Endodermal cell (in vitro differentiated cells): ENCODE measurements around the gene DAPK2. TPM values are rescaled to one million over a fixed set of nuclear protein-coding genes. Genes with fewer than 3 reads are reported as not detected.
"Not testable (repeated sequence)": the region's sequence is repeated elsewhere in the genome, so short reads cannot be mapped to it uniquely, and the experiment has no call there.

Experiments used
- DNase-seq: peaks from one replicate; pipeline ENCODE4 v3.0.0-alpha.2; 2017
- H3K27ac ChIP-seq: 2 replicates; pipeline ENCODE4 v1.5.1; 2013; ENCODE audit warnings: mild to moderate bottlenecking, low read depth, low read length, moderate library complexity
- H3K27me3 ChIP-seq: 2 replicates; pipeline ENCODE4 v1.6.1; 2013; ENCODE audit warnings: mild to moderate bottlenecking, low read length, moderate library complexity; ENCODE audit not compliant: insufficient read depth, control insufficient read depth, poor library complexity, severe bottlenecking
- H3K36me3 ChIP-seq: 2 replicates; pipeline ENCODE4 v1.7.0; 2013; ENCODE audit warnings: mild to moderate bottlenecking, low read length, moderate library complexity; ENCODE audit not compliant: control insufficient read depth, insufficient read depth
- H3K4me1 ChIP-seq: one replicate; pipeline ENCODE4 v1.7.0; 2013; ENCODE audit warnings: low read length; ENCODE audit not compliant: control insufficient read depth, insufficient read depth
- H3K4me3 ChIP-seq: 2 replicates; pipeline ENCODE4 v1.5.1; 2013; ENCODE audit warnings: mild to moderate bottlenecking, low read length, moderate library complexity
- H3K9ac ChIP-seq: 2 replicates; pipeline ENCODE4 v1.6.1; 2013; ENCODE audit warnings: mild to moderate bottlenecking, low read length, moderate library complexity; ENCODE audit not compliant: poor library complexity, severe bottlenecking; ENCODE audit errors: extremely low read depth
- H3K9me3 ChIP-seq: 2 replicates; pipeline ENCODE4 v1.6.1; 2013; ENCODE audit warnings: mild to moderate bottlenecking, low read length, moderate library complexity; ENCODE audit not compliant: control insufficient read depth
- H3K27ac Mint-ChIP-seq: 2 replicates; pipeline ENCODE4 v1.8.0; 2020; ENCODE audit warnings: mixed read lengths
- H3K27me3 Mint-ChIP-seq: 2 replicates; pipeline ENCODE4 v1.8.0; 2021; ENCODE audit warnings: mild to moderate bottlenecking, mixed read lengths; ENCODE audit not compliant: insufficient read depth
- H3K36me3 Mint-ChIP-seq: 2 replicates; pipeline ENCODE4 v1.8.0; 2020; ENCODE audit warnings: low read depth, mixed read lengths
- H3K4me1 Mint-ChIP-seq: 2 replicates; pipeline ENCODE4 v1.8.0; 2020; ENCODE audit warnings: mixed read lengths
- H3K4me3 Mint-ChIP-seq: 2 replicates; pipeline ENCODE4 v1.8.0; 2020; ENCODE audit warnings: mild to moderate bottlenecking, moderate library complexity, mixed read lengths
- H3K9me3 Mint-ChIP-seq: 2 replicates; pipeline ENCODE4 v1.8.0; 2020; ENCODE audit warnings: mild to moderate bottlenecking, mixed read lengths
- WGBS, 2 experiments: methylation state at CpG; one replicate each; pipeline versions ENCODE4 v1.1.5 to v1.1.7; 2013; ENCODE audit warnings: missing lambda C conversion rate in 2 of 2, mixed read lengths in 1 of 2; ENCODE audit not compliant: insufficient coverage in 1 of 2, insufficient read length in 1 of 2; 5-methylcytosine and 5-hydroxymethylcytosine counted together
- total RNA-seq, 2 donors: library from RNA; stranded (reverse); fragmentation: NEBNext Ultra II Directional in 1 of 2; extraction: Animal tissue kit (Norgen Biotek cat#: 25700) in 1 of 2; gene quantifications; 2 replicates in 1 of 2; 3 replicates in 1 of 2; pipeline ENCODE4 v1.2.1, GENCODE V29; 2021
- TF ChIP-seq, protein P1 (sequence below): fragments of 200-600 bp; sonication (generic); conservative IDR thresholded peaks from 2 replicates; pipeline ENCODE4 v1.5.0; 2021; ENCODE audit warnings: antibody characterized with exemption, mild to moderate bottlenecking

The DAPK2 gene
- total RNA-seq, 2 donors from 2014 or later, result 2.4 to 2.6 TPM

DNA sequence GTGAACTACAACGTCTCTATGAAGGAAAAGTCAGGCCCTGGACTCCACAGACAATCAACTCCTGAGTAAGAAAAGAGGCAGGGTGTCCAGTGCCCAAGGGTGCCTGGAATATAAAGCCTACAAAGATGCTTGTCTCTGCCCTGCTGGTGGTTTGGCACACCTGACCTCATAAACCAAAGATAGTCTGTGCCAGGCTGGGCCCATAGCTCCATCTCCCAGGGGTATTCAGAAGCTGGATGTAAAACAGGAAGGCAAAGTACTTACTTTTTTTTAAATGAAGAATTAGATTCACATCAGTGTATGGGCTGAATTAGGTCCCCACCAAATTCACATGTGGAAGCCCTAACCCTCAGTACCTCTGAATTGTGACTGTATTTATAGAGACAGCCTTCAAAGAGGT is 146.0 kb downstream of the DAPK2 start:
- no peak overlapping the region for H3K27ac ChIP-seq
- no peak overlapping the region for H3K27ac Mint-ChIP-seq
- H3K4me1 Mint-ChIP-seq, result peaks cover 28% of the 10 kb centered on the region
- TF ChIP-seq, protein P1, sequence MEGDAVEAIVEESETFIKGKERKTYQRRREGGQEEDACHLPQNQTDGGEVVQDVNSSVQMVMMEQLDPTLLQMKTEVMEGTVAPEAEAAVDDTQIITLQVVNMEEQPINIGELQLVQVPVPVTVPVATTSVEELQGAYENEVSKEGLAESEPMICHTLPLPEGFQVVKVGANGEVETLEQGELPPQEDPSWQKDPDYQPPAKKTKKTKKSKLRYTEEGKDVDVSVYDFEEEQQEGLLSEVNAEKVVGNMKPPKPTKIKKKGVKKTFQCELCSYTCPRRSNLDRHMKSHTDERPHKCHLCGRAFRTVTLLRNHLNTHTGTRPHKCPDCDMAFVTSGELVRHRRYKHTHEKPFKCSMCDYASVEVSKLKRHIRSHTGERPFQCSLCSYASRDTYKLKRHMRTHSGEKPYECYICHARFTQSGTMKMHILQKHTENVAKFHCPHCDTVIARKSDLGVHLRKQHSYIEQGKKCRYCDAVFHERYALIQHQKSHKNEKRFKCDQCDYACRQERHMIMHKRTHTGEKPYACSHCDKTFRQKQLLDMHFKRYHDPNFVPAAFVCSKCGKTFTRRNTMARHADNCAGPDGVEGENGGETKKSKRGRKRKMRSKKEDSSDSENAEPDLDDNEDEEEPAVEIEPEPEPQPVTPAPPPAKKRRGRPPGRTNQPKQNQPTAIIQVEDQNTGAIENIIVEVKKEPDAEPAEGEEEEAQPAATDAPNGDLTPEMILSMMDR, result no peak
- H3K4me3 Mint-ChIP-seq, result no peak overlapping the region
- no peak overlapping the region for H3K9ac ChIP-seq
- H3K4me1 ChIP-seq, result no peaks in the 10 kb centered on the region
- no peaks in the 10 kb centered on the region for H3K27me3 Mint-ChIP-seq
- no peak for DNase-seq
- no peaks in the 10 kb centered on the region for H3K9me3 Mint-ChIP-seq
- H3K36me3 ChIP-seq, result no peaks in the 10 kb centered on the region
- H3K27me3 ChIP-seq, result no peaks in the 10 kb centered on the region
- WGBS, 2 experiments, result 90 to 100% methylated on average over 1 of the region's 1 CpG
- H3K4me3 ChIP-seq, result no peak overlapping the region
- no peaks in the 10 kb centered on the region for H3K9me3 ChIP-seq
- H3K36me3 Mint-ChIP-seq, result no peaks in the 10 kb centered on the region

GRCh38 chr15:63899606-63900005 is 146.7 kb downstream of the DAPK2 start:
- H3K9ac ChIP-seq, H3K27me3 Mint-ChIP-seq, H3K27me3 ChIP-seq, H3K4me3 ChIP-seq, H3K4me1 ChIP-seq, H3K4me3 Mint-ChIP-seq, H3K9me3 ChIP-seq, H3K36me3 ChIP-seq, DNase-seq, H3K9me3 Mint-ChIP-seq, H3K27ac ChIP-seq, H3K27ac Mint-ChIP-seq, H3K36me3 Mint-ChIP-seq: not testable (repeated sequence)
- 88 to 90% methylated on average over 4 to 7 of the region's 7 CpGs for WGBS, 2 experiments
- peaks cover 29% of the 10 kb centered on the region for H3K4me1 Mint-ChIP-seq

DNA sequence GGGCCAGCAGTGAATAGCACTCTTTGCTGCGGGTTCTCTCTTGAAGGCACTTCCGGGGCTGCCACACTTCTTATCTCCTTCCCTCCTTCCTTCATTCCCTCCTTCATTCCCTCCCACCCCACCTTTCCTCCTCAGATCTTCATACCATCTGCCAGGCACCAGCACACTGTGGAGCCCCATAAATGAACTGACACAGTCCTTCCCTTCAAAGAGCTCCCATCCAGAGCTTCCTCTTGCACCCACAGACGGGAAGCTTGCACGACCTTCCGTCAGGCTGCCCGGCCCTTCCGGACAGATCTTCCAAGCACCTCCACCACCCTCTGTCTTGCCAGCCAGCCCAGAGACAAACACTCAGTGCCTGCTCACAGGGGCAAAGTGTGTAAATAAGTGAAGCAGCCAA is 147.1 kb downstream of the DAPK2 start:
- TF ChIP-seq, protein P1, result no peak
- Histone ChIP-seq H3K9ac (no peak overlapping the region), H3K27ac (no peak overlapping the region), H3K4me3 (no peak overlapping the region), H3K36me3 (no peaks in the 10 kb centered on the region), H3K27me3 (no peaks in the 10 kb centered on the region), H3K4me1 (no peaks in the 10 kb centered on the region), H3K9me3 (no peaks in the 10 kb centered on the region)
- Mint-ChIP-seq H3K9me3 (no peaks in the 10 kb centered on the region), H3K36me3 (no peaks in the 10 kb centered on the region), H3K4me1 (peaks cover 25% of the 10 kb centered on the region), H3K4me3 (no peak overlapping the region), H3K27ac (no peak overlapping the region), H3K27me3 (no peaks in the 10 kb centered on the region)
- WGBS, 2 experiments, result 96% methylated on average over 7 of the region's 7 CpGs; no CpG with 5 or more reads in 1 of the 2 experiments
- DNase-seq, result no peak
